ENCODE results near the gene GLMP. TPM values are rescaled to one million over a fixed set of nuclear protein-coding genes. Genes with fewer than 3 reads are reported as not detected.
A peak's percentile ranks its signal among the peaks of the same experiment; 100 is the strongest.

The GLMP gene
- total RNA-seq, 1 experiment from 2014 or later: 60.3 TPM

GRCh38 chr1:156281693-156282478 lies 13.6 kb downstream of the GLMP start:
- Mint-ChIP-seq H3K27ac (peak overlapping the region; percentile 95), H3K9me3 (no peaks in the 10 kb centered on the region), H3K27me3 (ENCODE audit: low read depth) (no peaks in the 10 kb centered on the region)

GRCh38 chr1:156281281-156281680 lies 14.2 kb downstream of the GLMP start:
- CTCF ChIA-PET: interaction anchor here (1.3 to 2.3 kb wide), 6 partner anchors 13 to 165 kb away, joined by 3 to 6 read pairs (median 4); partner anchors contain the start of gene SLC25A44
- peaks cover 26% of the 10 kb centered on the region for H3K36me3 Mint-ChIP-seq
- peak overlapping the region; percentile 95 for H3K27ac Mint-ChIP-seq
- H3K27me3 Mint-ChIP-seq (ENCODE audit: low read depth): no peaks in the 10 kb centered on the region
- DNase-seq (ENCODE audit: low spot score) (no peak), ATAC-seq (no peak)
- peak overlapping the region; percentile 97 for H3K4me3 Mint-ChIP-seq
- POLR2A ChIA-PET: interaction anchor here (0.5 to 1.0 kb wide), 2 partner anchors 26 to 136 kb away, joined by 3 read pairs; no protein-coding TSS in a partner anchor
- peaks cover 24% of the 10 kb centered on the region for H3K4me1 Mint-ChIP-seq
- H3K9me3 Mint-ChIP-seq: no peaks in the 10 kb centered on the region
- TF ChIP-seq ZNF281 (CRISPR knock-in tag; IDR thresholded peaks at IDR 0.05) (no peak), RORB (CRISPR knock-in tag; IDR thresholded peaks at IDR 0.05) (no peak), PRDM15 (CRISPR knock-in tag; IDR thresholded peaks at IDR 0.05) (no peak), MXD4 (CRISPR knock-in tag; IDR thresholded peaks at IDR 0.05; ENCODE audit: borderline replicate concordance) (no peak), NR2C2 (CRISPR knock-in tag; IDR thresholded peaks at IDR 0.05) (no peak), SP1 (CRISPR knock-in tag; conservative IDR thresholded peaks at IDR 0.05) (no peak), FOXJ3 (CRISPR knock-in tag; IDR thresholded peaks at IDR 0.05; ENCODE audit: borderline replicate concordance) (no peak), TCF7 (CRISPR knock-in tag; IDR thresholded peaks at IDR 0.05; ENCODE audit: low read depth) (no peak), ERG (CRISPR knock-in tag; IDR thresholded peaks at IDR 0.05) (no peak), ZNF232 (CRISPR knock-in tag; IDR thresholded peaks at IDR 0.05) (no peak)

More at GRCh38 chr1:156281693-156282478, 13.6 kb downstream of the GLMP start:
- Mint-ChIP-seq H3K4me3 (peak overlapping the region; percentile 97), H3K36me3 (peaks cover 20% of the 10 kb centered on the region), H3K4me1 (peaks cover 24% of the 10 kb centered on the region)
- CTCF ChIA-PET: interaction anchor here (0.7 to 2.4 kb wide), 19 partner anchors 12 to 185 kb away, joined by 3 to 18 read pairs (median 5); partner anchors contain the start of genes CCT3, PMF1, SLC25A44 and TSACC
- ATAC-seq: peak; percentile 19; the same call in 1 of the 2 replicates
- POLR2A ChIA-PET: interaction anchor here (0.5 to 2.0 kb wide), 9 partner anchors 9 to 219 kb away, joined by 3 to 10 read pairs (median 5); partner anchors contain the start of genes CCT3 and TSACC
- TF ChIP-seq FOXP1 (CRISPR knock-in tag; IDR thresholded peaks at IDR 0.05; ENCODE audit: borderline replicate concordance) (no peak), FOXP4 (CRISPR knock-in tag; IDR thresholded peaks at IDR 0.05) (no peak), ETV6 (CRISPR knock-in tag; IDR thresholded peaks at IDR 0.05) (no peak), PRDM15 (CRISPR knock-in tag; IDR thresholded peaks at IDR 0.05) (peak; percentile 95)
- DNase-seq (ENCODE audit: low spot score): no peak
